ENCODE measurements around the gene MSH2. TPM values are rescaled to one million over a fixed set of nuclear protein-coding genes. Genes with fewer than 3 reads are reported as not detected.

MSH2 gene
- total and polyA plus RNA-seq, 4 donors = 1.6 to 33.3 (median 3.8) TPM

GRCh38 chr2:47357483-47357882, 45.5 kb upstream of the MSH2 start:
- H3K9me3 ChIP-seq (ENCODE audit: control insufficient read depth in 4 of 4, low read length in 3 of 4) = no peaks in the 10 kb centered on the region
- H3K27ac ChIP-seq (ENCODE audit: low read depth in 1 of 2, low read length in 2 of 2) = no peak overlapping the region
- no peak overlapping the region for H3K9ac ChIP-seq (ENCODE audit: low read depth in 1 of 2, low read length in 2 of 2)
- no peak for DNase-seq (ENCODE audit: low spot score)
- no peaks in the 10 kb centered on the region for H3K36me3 ChIP-seq (ENCODE audit: control insufficient read depth in 4 of 4, insufficient read depth in 3 of 4, low read depth in 1 of 4, low read length in 3 of 4)
- H3K27me3 ChIP-seq (ENCODE audit: control insufficient read depth in 4 of 4, insufficient read depth in 4 of 4, low read length in 3 of 4) = no peaks in the 10 kb centered on the region
- no peak overlapping the region for H3K4me3 ChIP-seq (ENCODE audit: low read depth in 1 of 3, low read length in 3 of 3)
- TF ChIP-seq ZBTB33 (IDR thresholded peaks at IDR 0.05) = no peak
- no peak for TF ChIP-seq HNF4A (conservative IDR thresholded peaks at IDR 0.05)
- TF ChIP-seq RXRA (IDR thresholded peaks at IDR 0.05) = no peak
- no peak for TF ChIP-seq NR2F2 (IDR thresholded peaks at IDR 0.05)
- no peak for TF ChIP-seq GABPA (IDR thresholded peaks at IDR 0.05 in 1 of 2, conservative IDR thresholded peaks at IDR 0.05 in 1 of 2)
- TF ChIP-seq ATF3 (IDR thresholded peaks at IDR 0.05) = no peak
- no peak for TF ChIP-seq HNF4G (IDR thresholded peaks at IDR 0.05)
- TF ChIP-seq FOXA2 (IDR thresholded peaks at IDR 0.05) = no peak
- no peak for TF ChIP-seq SP1 (IDR thresholded peaks at IDR 0.05)
- 78% methylated on average over 4 of the region's 4 CpGs for WGBS
- no peaks in the 10 kb centered on the region for H3K4me1 ChIP-seq (ENCODE audit: control insufficient read depth in 4 of 4, insufficient read depth in 4 of 4, low read length in 3 of 4)

- no peaks in the 10 kb centered on the region for H3K4me1 ChIP-seq (ENCODE audit: control insufficient read depth in 4 of 4, insufficient read depth in 4 of 4, low read length in 3 of 4)
- DNase-seq (ENCODE audit: low spot score) = no peak
These were observed 43.5 kb upstream of the MSH2 start for GRCh38 chr2:47359375-47359868.

More at GRCh38 chr2:47359375-47359868, 43.5 kb upstream of the MSH2 start:
- no peaks in the 10 kb centered on the region for H3K9me3 ChIP-seq (ENCODE audit: control insufficient read depth in 4 of 4, low read length in 3 of 4)
- no peaks in the 10 kb centered on the region for H3K27me3 ChIP-seq (ENCODE audit: control insufficient read depth in 4 of 4, insufficient read depth in 4 of 4, low read length in 3 of 4)
- no peak overlapping the region for H3K9ac ChIP-seq (ENCODE audit: low read depth in 1 of 2, low read length in 2 of 2)
- no peaks in the 10 kb centered on the region for H3K36me3 ChIP-seq (ENCODE audit: control insufficient read depth in 4 of 4, insufficient read depth in 3 of 4, low read depth in 1 of 4, low read length in 3 of 4)
- no peak overlapping the region for H3K4me3 ChIP-seq (ENCODE audit: low read depth in 1 of 3, low read length in 3 of 3)
- 89% methylated on average over 10 of the region's 10 CpGs for WGBS
- H3K27ac ChIP-seq (ENCODE audit: low read depth in 1 of 2, low read length in 2 of 2) = no peak overlapping the region
- TF ChIP-seq YY1 (IDR thresholded peaks at IDR 0.05) (no peak), CTCF (IDR thresholded peaks at IDR 0.05; ENCODE audit: low read depth, low read length, missing input control) (no peak), HNF4A (conservative IDR thresholded peaks at IDR 0.05) (no peak), EGR1 (IDR thresholded peaks at IDR 0.05; ENCODE audit: low read depth in 2 of 2) (no peak), ZBTB33 (IDR thresholded peaks at IDR 0.05) (no peak), ATF3 (IDR thresholded peaks at IDR 0.05) (no peak), JUND (IDR thresholded peaks at IDR 0.05) (no peak), FOXA1 (IDR thresholded peaks at IDR 0.05) (no peak), TAF1 (conservative IDR thresholded peaks at IDR 0.05) (no peak), HNF4G (IDR thresholded peaks at IDR 0.05) (no peak), MAX (IDR thresholded peaks at IDR 0.05) (no peak), GABPA (IDR thresholded peaks at IDR 0.05 in 1 of 2, conservative IDR thresholded peaks at IDR 0.05 in 1 of 2) (no peak), NR2F2 (IDR thresholded peaks at IDR 0.05) (no peak), REST (IDR thresholded peaks at IDR 0.05) (no peak), FOXA2 (IDR thresholded peaks at IDR 0.05) (no peak), RXRA (IDR thresholded peaks at IDR 0.05) (no peak), SP1 (IDR thresholded peaks at IDR 0.05) (no peak)
